ENCODE measurements around the gene PPM1H. TPM values are rescaled to one million over a fixed set of nuclear protein-coding genes. Genes with fewer than 3 reads are reported as not detected.
"Not testable (repeated sequence)": the region's sequence is repeated elsewhere in the genome, so short reads cannot be mapped to it uniquely, and the experiment has no call there.

Gene PPM1H, protein sequence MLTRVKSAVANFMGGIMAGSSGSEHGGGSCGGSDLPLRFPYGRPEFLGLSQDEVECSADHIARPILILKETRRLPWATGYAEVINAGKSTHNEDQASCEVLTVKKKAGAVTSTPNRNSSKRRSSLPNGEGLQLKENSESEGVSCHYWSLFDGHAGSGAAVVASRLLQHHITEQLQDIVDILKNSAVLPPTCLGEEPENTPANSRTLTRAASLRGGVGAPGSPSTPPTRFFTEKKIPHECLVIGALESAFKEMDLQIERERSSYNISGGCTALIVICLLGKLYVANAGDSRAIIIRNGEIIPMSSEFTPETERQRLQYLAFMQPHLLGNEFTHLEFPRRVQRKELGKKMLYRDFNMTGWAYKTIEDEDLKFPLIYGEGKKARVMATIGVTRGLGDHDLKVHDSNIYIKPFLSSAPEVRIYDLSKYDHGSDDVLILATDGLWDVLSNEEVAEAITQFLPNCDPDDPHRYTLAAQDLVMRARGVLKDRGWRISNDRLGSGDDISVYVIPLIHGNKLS
- 1 to 10 TPM in 11 of 12 donors, not detected in 1; 2.9 to 6.8 (median 3.5) TPM for polyA plus RNA-seq (ENCODE audit: insufficient read length in 12 of 12)
- long read RNA-seq, donor 1 = 0 reads
- long read RNA-seq, donor 2, full-length matches to known transcripts = 1 of 1 reads
- long read RNA-seq, donor 2, partial matches to known transcripts = 0 of 1 reads
- long read RNA-seq, donor 2, other reads (novel, unspliced or antisense) = 0 of 1 reads
- long read RNA-seq, donor 3 = 0 reads
- long read RNA-seq, donor 4 = 0 reads
- long read RNA-seq, donor 5 = 0 reads
- long read RNA-seq, donor 6 = 0 reads
- long read RNA-seq, donor 7, full-length matches to known transcripts = 1 of 1 reads
- long read RNA-seq, donor 7, partial matches to known transcripts = 0 of 1 reads
- long read RNA-seq, donor 7, other reads (novel, unspliced or antisense) = 0 of 1 reads
- long read RNA-seq, donor 8, full-length matches to known transcripts = 1 of 1 reads
- long read RNA-seq, donor 8, partial matches to known transcripts = 0 of 1 reads
- long read RNA-seq, donor 8, other reads (novel, unspliced or antisense) = 0 of 1 reads
- long read RNA-seq, donor 9 = 0 reads
- long read RNA-seq, donor 10 = 0 reads
- long read RNA-seq, donor 11 = 0 reads

DNA sequence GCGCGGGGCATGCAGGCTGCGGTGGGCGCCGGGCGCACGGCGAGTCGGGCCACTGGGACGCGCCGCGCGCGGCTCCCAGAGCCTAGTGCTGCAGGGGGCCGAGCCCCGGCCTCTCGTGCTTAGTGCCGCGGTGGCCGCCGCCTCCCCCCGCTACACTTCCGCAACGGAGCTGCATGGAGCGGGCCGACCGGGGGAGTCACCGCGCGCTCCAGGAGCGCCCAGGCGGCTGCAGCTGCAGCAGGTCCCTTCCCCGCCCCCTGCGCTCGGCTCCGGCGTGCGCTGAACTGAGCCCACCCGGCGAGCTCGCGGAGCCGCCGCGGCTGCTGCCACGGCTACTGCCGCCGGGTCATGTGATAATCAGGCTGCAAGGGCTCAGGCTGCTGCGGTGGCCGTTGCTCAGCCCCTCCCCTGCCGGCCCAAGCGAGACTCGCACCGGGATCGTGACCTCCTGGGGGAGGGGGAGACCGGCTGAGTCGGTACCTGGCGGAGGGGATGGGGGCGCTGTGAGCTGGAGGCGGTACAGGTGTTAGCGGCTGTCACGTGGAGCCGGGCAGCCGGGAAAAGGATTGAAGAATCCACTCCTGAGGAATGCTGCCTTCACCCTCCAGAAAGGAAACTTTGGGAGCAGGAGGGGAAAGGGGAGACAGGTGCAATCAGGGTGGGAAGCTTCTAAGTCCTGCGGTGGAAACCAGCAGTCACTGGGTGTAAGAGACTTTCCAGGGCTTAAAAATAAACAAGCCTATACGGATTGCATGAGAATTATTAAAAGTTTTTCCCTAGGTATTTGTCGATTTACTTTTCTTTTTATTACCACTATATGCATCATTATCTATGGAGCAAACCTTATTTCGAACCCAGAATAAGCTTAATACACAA lies at the start of gene PPM1H:
PPM1H (minus strand) TSS at position 352 of the 876 bp plus-strand sequence. CDS start 414 bp downstream, outside the sequence.
- DNase-seq = peak; percentile 31

DNA sequence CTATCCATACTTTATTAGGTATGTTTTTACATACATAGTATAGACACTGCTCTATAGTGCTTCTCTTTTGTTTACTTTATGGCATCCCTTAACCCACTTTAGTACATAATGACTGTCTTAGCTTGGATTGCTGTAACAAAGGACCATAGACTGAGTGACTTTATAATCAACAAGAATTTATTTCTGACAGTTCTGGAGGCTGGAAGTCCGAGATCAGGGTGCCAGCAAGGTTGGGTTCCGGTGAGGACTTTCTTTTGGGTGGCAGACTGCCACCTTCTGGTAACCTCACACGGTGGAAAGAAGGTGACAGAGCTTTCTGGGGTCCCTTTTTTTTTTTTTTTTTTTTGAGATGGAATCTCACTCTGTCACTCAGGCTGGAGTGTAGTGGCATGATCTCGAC lies 48.6 kb upstream of the PPM1H start:
- no peak for DNase-seq

DNA sequence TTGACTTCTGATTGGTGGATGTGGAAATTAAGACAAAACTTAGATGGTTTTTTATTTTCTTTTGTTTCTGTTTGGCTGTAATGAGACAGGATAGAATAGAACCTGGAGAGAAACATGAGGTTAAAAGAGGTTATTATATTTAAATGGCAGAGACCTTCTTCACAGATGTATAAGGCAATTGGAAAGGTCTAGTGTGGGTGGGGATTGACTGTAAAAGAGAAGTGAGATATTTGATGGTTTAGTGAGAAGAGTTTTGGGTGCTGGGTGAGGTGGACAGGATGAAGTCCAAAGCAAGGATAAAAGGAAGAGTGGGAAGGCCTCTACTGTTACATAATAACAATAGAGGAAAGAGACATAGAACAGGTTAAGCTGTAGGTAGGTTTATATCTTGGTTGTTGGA lies 43.8 kb upstream of the PPM1H start:
- no peak for DNase-seq

DNA sequence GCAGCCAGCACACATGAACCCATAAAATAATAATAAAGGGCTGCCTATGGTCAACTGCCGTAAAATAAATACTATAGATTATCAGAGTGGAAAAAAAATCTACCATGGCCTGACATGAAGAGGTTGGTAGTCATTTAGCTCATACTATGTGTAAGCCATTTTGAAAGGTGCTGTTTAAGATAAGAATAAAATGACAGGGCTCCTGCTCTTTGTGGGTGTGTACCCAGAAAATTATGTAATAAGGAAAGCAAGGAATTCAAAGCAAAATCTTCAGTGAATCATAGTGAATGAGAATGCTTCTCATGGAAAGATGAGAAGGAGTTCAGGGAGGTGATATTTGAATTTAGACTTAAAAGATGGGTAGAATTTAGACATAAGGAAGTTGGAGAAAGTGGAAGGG lies 42.9 kb upstream of the PPM1H start:
- DNase-seq = no peak

DNA sequence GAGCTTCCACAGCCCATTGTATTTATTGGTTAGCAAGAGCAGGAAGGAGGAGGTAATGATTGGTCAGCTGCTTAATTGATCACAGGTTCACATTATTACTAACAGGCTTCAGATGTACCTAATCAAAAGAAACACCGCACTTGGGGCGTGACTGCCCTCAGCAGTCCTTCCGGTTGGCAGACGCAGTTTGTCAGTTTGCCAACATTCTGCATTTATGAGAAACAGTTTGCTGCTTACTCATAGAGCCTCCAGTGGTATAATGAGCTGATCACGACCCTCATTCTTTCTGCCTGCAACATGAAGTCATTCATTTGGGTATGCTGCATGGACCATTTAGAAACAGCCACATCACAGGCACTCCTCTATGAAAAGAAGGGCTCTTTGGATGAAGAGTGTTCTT lies 42.5 kb upstream of the PPM1H start:
- no peak for DNase-seq

DNA sequence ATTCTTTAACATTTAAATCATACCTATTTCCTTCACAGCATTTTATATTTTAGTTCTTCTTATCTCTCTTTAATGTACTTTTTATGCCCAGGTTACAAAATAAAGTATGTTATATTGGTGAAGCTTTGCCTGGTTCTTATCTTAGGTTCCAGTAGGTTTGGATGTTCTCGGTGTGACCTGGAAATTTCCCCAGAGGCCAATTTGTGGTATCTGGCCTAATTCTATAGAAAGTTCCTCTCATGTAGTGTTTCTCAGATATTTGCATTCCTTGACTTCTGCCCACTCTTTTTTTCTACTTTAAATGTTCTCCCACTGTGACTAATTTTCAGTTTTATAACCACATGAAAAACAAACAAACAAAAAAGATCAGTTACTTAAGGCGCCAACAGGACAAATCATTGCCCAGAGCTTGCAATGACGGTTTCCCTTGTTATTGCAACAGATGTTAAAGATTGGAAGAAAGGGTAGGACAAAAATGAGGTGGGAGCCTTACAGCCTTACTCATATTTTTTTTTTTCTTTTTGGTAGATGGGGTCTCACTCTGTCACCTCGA lies 41.2 kb upstream of the PPM1H start:
- no peak for DNase-seq

DNA sequence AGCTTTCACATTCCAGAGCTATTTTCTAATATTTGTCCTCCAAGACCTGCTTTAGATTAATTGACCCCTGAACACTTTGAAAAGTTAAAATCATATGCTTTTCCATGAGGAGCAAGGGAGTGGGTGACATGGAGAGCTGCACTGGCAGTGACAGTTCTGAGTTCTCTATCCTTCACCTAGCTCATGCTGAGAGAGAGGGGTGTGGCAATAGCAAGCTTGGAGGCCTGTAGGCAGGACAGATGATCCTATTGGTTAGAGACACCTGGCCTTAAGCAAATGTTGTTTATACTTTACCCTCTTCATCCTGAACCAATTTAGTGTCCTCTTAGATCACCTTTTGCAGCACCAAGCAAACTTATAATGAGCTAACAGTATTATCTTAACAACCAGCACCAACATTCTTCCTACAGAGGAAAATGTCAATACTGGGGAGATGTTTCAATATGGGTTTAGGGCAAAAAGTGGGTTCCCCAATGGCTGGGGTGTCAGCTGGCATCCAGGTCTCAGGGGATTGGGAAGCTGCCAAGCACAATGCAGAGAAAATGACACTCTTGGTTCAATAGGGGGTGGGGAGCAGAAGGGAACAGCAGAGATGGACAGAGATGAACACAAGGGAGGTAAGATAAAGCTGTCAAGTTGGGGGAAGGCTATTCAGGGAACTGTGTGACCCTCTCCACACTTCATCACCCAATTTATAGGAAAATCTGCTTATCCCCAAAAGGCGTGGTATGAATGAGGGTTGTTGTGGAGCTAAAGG lies 37.0 kb upstream of the PPM1H start:
- no peak for DNase-seq

DNA sequence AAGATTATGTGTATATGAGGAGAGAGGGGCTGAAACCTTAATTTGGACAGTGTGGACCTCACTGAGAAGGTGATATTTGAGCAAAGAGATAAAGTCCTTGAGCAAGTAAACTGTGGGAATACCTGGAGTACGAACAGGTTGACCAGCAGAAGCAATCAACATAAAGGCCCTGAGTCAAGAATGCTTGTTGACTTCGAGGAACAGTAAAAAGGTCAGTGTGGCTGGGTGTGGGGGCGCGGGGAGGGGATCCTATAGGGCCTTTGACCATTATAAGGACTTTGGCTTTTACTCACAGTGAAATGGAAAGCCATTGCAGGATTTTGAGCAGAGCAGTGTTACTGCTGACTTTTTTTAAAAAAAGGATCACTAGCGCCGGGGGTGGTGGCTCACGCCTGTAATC lies 34.7 kb upstream of the PPM1H start:
- no peak for DNase-seq

GRCh38 chr12:62967701-62968100 lies 32.8 kb upstream of the PPM1H start:
- no peak for DNase-seq

- no peak for DNase-seq
Observed at GRCh38 chr12:62966990-62967506, 32.1 kb upstream of the PPM1H start.

DNA sequence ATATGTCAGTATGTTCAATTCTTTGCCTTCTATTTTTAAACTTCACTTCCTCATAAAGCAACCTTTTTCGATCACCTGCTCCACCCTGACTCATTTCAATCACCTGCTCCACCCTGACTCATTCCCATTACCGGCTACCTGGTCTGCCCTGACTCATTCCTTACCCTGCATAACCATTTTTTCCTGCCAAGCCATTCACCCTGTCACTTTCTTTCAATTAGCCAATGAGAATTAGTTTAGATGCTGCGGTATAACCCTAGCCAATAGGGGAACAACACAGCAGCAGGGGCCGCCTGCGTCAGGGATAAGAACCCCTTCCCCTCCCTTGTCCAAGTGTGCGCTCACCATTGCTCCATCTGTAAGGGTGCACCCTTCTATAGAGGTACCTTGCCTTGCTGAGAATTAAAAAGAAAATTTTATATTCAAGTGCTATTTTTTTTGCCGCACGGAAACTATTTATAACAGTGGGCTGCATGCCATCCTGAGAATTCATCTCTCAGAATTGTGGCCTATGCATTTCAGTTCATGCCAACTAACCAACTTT lies 31.6 kb upstream of the PPM1H start:
- DNase-seq = not testable (repeated sequence)

GRCh38 chr12:62965700-62966099 lies 30.8 kb upstream of the PPM1H start:
- DNase-seq = not testable (repeated sequence)

DNA sequence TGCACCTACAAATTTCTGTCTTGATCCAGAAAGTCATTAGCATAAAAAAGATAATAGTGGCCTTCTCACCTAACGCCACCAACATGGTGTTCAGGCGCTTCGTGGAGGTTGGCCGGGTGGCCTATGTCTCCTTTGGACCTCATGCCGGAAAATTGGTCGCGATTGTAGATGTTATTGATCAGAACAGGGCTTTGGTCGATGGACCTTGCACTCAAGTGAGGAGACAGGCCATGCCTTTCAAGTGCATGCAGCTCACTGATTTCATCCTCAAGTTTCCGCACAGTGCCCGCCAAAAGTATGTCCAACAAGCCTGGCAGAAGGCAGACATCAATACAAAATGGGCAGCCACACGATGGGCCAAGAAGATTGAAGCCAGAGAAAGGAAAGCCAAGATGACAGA lies 30.3 kb upstream of the PPM1H start:
- not testable (repeated sequence) for DNase-seq

DNA sequence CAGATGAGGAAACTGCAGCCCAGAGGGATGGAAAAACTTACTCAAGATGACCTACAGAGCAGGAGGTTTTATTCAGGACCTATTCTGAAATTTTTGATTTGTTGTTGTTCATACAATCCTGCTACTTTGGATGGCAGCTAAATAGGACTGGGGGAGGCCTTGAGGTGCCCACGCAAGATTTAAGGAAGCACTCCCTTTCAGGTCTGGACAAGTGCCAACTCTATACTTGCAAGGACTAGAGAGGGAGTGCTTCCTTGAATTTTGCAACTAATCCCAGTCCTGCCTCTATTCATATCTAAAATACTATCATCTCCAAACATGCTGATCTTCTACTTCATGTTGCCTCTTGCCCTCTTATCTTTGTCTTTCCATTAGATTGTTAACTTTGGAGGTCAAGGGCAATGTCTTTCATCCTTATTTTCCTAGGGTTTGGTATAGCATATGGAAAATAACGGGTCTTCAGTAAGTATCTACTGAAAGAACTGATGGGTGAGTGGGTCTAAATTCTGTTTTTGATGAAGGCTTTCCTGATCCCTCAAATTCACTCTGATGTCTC lies 28.6 kb upstream of the PPM1H start:
- no peak for DNase-seq

- DNase-seq = no peak
Observed at GRCh38 chr12:62960324-62960723, 25.4 kb upstream of the PPM1H start.

DNA sequence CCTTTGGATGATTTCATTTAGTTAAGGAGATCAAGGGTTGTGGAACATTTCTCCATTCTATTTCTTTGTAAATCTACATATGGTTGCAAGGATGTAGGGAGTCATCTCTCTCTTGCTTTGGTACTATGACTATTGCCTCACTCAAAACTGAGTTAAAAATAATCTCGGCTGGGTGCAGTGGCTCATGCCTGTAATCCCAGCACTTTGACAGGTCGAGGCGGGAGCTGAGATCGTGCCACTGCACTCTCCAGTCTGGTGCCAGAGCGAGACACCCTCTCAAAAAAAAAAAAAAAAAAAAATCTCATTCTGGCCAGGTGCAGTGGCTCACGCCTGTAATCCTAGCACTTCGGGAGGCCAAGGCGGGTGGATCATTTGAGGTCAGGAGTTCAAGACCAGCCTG lies 24.8 kb upstream of the PPM1H start:
- no peak for DNase-seq

GRCh38 chr12:62957233-62957953 lies 22.4 kb upstream of the PPM1H start:
- DNase-seq = no peak

DNA sequence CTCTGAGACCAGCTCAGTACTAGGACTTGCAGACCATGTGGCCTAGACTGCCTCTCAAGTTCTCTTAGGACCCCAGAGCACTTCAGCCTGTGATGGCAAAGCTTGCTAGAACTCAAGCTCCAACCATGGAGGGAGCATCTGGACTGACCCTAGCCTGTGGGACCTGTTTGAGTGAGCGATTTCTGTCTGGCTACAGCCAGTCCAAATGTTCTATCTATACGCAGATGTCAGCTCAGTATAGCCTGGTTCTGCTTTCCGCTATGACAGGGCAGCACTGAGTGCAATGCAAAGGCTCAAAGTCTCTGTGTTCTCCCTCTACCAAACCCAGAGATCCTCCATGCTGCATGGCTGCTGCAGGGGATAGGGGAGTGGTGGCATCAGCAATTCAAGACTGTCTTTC lies 20.7 kb upstream of the PPM1H start:
- no peak for DNase-seq

- DNase-seq = no peak
Observed at GRCh38 chr12:62950317-62950716, 15.4 kb upstream of the PPM1H start.

All from muscle of arm (tissue), 14 donors.